HEK293 (cell line): ENCODE results near the gene LDLRAD2.

ENCODE experiments used
- CTCF ChIA-PET: fragments of 350-600 bp; formaldehyde crosslinking; extraction: SDS; loops from one replicate; lab custom pipeline; 2021; ENCODE audit warnings: antibody characterized with exemption; lab: Yijun Ruan, JAX
- POLR2A ChIA-PET: fragments of 300-600 bp; formaldehyde crosslinking; extraction: SDS; loops from one replicate; lab custom pipeline; 2020; ENCODE audit warnings: antibody characterized with exemption, inconsistent platforms; lab: Yijun Ruan, JAX
- H3K27ac ChIP-seq: fragments of 200-500 bp; sonication (Bioruptor generic); 2 replicates; pipeline ENCODE4 v1.5.1; 2014; ENCODE audit warnings: low read depth, low read length, control low read depth, inconsistent platforms; ENCODE audit errors: extremely low read depth
- H3K36me3 ChIP-seq, 2 experiments: fragments of 200-500 bp in 1 of 2; sonication (Bioruptor generic) in 1 of 2; 1 replicate in 1 of 2; 2 replicates in 1 of 2; pipeline ENCODE4 v1.5.1; 2014 to 2017; ENCODE audit warnings: inconsistent platforms in 2 of 2, low read length in 2 of 2; ENCODE audit not compliant: control insufficient read depth in 2 of 2, insufficient read depth in 1 of 2
- H3K4me1 ChIP-seq: fragments of 200-500 bp; sonication (Bioruptor generic); 2 replicates; pipeline ENCODE4 v1.5.1; 2014; ENCODE audit warnings: mild to moderate bottlenecking, low read length, inconsistent platforms; ENCODE audit not compliant: control insufficient read depth, insufficient read depth
- H3K4me3 ChIP-seq: 2 replicates; pipeline ENCODE4 v1.5.1; 2011; ENCODE audit warnings: low read depth, mild to moderate bottlenecking, control low read depth, low read length, moderate library complexity
- H3K9me3 ChIP-seq: fragments of 200-500 bp; sonication (Bioruptor generic); 2 replicates; pipeline ENCODE4 v1.5.1; 2014; ENCODE audit warnings: low read depth, low read length, inconsistent platforms; ENCODE audit not compliant: control insufficient read depth, insufficient read depth
- EGR2 ChIP-seq: fragments of 450-650 bp; formaldehyde crosslinking; IDR thresholded peaks from 2 replicates; pipeline ENCODE4 v1.5.1; 2016; ENCODE audit warnings: low read depth, missing biosample characterization, missing genetic modification characterization
- PRDM1 ChIP-seq: fragments of 450-650 bp; formaldehyde crosslinking; IDR thresholded peaks from 2 replicates; pipeline ENCODE4; 2016; ENCODE audit warnings: missing biosample characterization, missing genetic modification characterization
- YY2 ChIP-seq: fragments of 450-650 bp; formaldehyde crosslinking; IDR thresholded peaks from 2 replicates; pipeline ENCODE4 v1.5.1; 2016; ENCODE audit warnings: missing biosample characterization, missing genetic modification characterization
- ZFHX2 ChIP-seq: fragments of 450-650 bp; formaldehyde crosslinking; conservative IDR thresholded peaks from 2 replicates; pipeline ENCODE4 v1.5.1; 2016; ENCODE audit warnings: missing biosample characterization, missing genetic modification characterization
- ZNF248 ChIP-seq: fragments of 450-650 bp; formaldehyde crosslinking; IDR thresholded peaks from 2 replicates; pipeline ENCODE4 v1.5.1; 2017; ENCODE audit warnings: missing biosample characterization, missing genetic modification characterization

Gene LDLRAD2

GRCh38 chr1:21873761-21874160 lies 61.7 kb downstream of the LDLRAD2 start:
- no peak overlapping the region for H3K27ac ChIP-seq
- no peaks in the 10 kb centered on the region for H3K9me3 ChIP-seq
- no peaks in the 10 kb centered on the region for H3K4me1 ChIP-seq
- peak; percentile 57 for TF ChIP-seq ZFHX2 (tag by site-specific recombination)
- no peak for TF ChIP-seq YY2 (tag by site-specific recombination)
- TF ChIP-seq EGR2 (tag by site-specific recombination) = peak; percentile 75
- H3K4me3 ChIP-seq = no peak overlapping the region
- peaks cover 0 to 59% of the 10 kb centered on the region in 2 experiments; a peak in 1 of 3 replicates for H3K36me3 ChIP-seq
- POLR2A ChIA-PET = no interaction called here
- CTCF ChIA-PET = no interaction called here

- ChIA-PET CTCF (no interaction called here), POLR2A (no interaction called here)
- no peak overlapping the region for H3K4me3 ChIP-seq
- H3K27ac ChIP-seq = no peak overlapping the region
- no peak for TF ChIP-seq PRDM1
- TF ChIP-seq ZNF248 (tag by site-specific recombination) = no peak
- H3K4me1 ChIP-seq = no peaks in the 10 kb centered on the region
- H3K9me3 ChIP-seq = no peaks in the 10 kb centered on the region
- peaks cover 0 to 64% of the 10 kb centered on the region in 2 experiments; a peak in 1 of 3 replicates for H3K36me3 ChIP-seq
Observed at GRCh38 chr1:21874328-21874727, 62.3 kb downstream of the LDLRAD2 start.
